CD14-positive monocyte (primary cell): Measurements from ENCODE around the gene SCUBE1. TPM values are rescaled to one million over a fixed set of nuclear protein-coding genes. Genes with fewer than 3 reads are reported as not detected.

ENCODE experiments used
- DNase-seq, 3 donors: peaks; one replicate each; pipeline ENCODE4 v3.0.0-alpha.2; 2011 to 2022
- H2AFZ ChIP-seq: 2 replicates; pipeline ENCODE4 v1.6.0; 2012; ENCODE audit warnings: mild to moderate bottlenecking, low read depth, low read length, inconsistent platforms; ENCODE audit not compliant: insufficient read depth, poor library complexity, severe bottlenecking
- H3K27ac ChIP-seq, 2 donors: 1 replicate in 1 of 2; 2 replicates in 1 of 2; pipeline ENCODE4 v1.5.1; 2012 to 2013; ENCODE audit warnings: low read length in 2 of 2, control low read depth in 1 of 2, inconsistent platforms in 1 of 2, low read depth in 1 of 2, mild to moderate bottlenecking in 1 of 2
- H3K27me3 ChIP-seq, 2 donors: one replicate each; pipeline versions ENCODE4 v1.6.0 to v1.6.1; 2011 to 2013; ENCODE audit warnings: low read length in 2 of 2; ENCODE audit not compliant: control insufficient read depth in 2 of 2, insufficient read depth in 2 of 2
- H3K36me3 ChIP-seq, 2 donors: replicated peaks in 1 of 2; 1 replicate in 1 of 2; 2 replicates in 1 of 2; pipeline versions ENCODE4 v1.5.1 to v1.6.1; 2012 to 2013; ENCODE audit warnings: low read length in 2 of 2, control low read depth in 1 of 2, inconsistent platforms in 1 of 2, mild to moderate bottlenecking in 1 of 2; ENCODE audit not compliant: insufficient read depth in 2 of 2, control insufficient read depth in 1 of 2
- H3K4me1 ChIP-seq, 2 donors: 1 replicate in 1 of 2; 2 replicates in 1 of 2; pipeline versions ENCODE4 v1.5.1 to v1.6.1; 2012 to 2013; ENCODE audit warnings: low read length in 2 of 2, control low read depth in 1 of 2, inconsistent platforms in 1 of 2, mild to moderate bottlenecking in 1 of 2, moderate library complexity in 1 of 2; ENCODE audit not compliant: insufficient read depth in 2 of 2, control insufficient read depth in 1 of 2
- H3K4me2 ChIP-seq: replicated peaks from 2 replicates; pipeline ENCODE3; 2012; ENCODE audit warnings: low read length, moderate library complexity, mild to moderate bottlenecking; ENCODE audit not compliant: poor library complexity, severe bottlenecking; ENCODE audit errors: extremely low read depth
- H3K4me3 ChIP-seq, 3 experiments: fragments of 200-600 bp in 1 of 3; sonication (generic) in 1 of 3; replicated peaks in 1 of 3; 1 replicate in 2 of 3; 2 replicates in 1 of 3; pipeline ENCODE4 v1.5.1; 2011 to 2013; ENCODE audit warnings: low read length in 3 of 3, mild to moderate bottlenecking in 3 of 3, control low read depth in 2 of 3, low read depth in 2 of 3, inconsistent platforms in 1 of 3, moderate library complexity in 1 of 3
- H3K79me2 ChIP-seq: 2 replicates; pipeline ENCODE4 v1.6.0; 2012; ENCODE audit warnings: mild to moderate bottlenecking, control low read depth, inconsistent platforms, low read length, moderate library complexity; ENCODE audit not compliant: insufficient read depth
- H3K9ac ChIP-seq: 2 replicates; pipeline ENCODE4 v1.6.0; 2017; ENCODE audit warnings: low read length, mild to moderate bottlenecking; ENCODE audit not compliant: insufficient read depth, poor library complexity, severe bottlenecking
- H3K9me3 ChIP-seq, 2 donors: replicated peaks in 1 of 2; 1 replicate in 1 of 2; 2 replicates in 1 of 2; pipeline versions ENCODE4 v1.5.1 to v1.6.1; 2012 to 2013; ENCODE audit warnings: low read length in 2 of 2, control low read depth in 1 of 2; ENCODE audit not compliant: control insufficient read depth in 1 of 2, insufficient read depth in 1 of 2
- H4K20me1 ChIP-seq: 2 replicates; pipeline ENCODE4 v1.6.0; 2012; ENCODE audit warnings: mild to moderate bottlenecking, low read length, control low read depth, moderate library complexity; ENCODE audit not compliant: insufficient read depth
- H3K27ac Mint-ChIP-seq, 7 donors: one replicate each; pipeline ENCODE4 v1.8.0; 2020; ENCODE audit warnings: mild to moderate bottlenecking in 7 of 7, mixed read lengths in 7 of 7, moderate library complexity in 6 of 7, inconsistent platforms in 2 of 7
- H3K27me3 Mint-ChIP-seq, 3 donors: one replicate each; pipeline ENCODE4 v1.8.0; 2021 to 2022; ENCODE audit warnings: low read depth in 3 of 3, mild to moderate bottlenecking in 3 of 3, mixed read lengths in 3 of 3, moderate library complexity in 3 of 3, inconsistent platforms in 1 of 3
- H3K36me3 Mint-ChIP-seq, 2 donors: one replicate each; pipeline ENCODE4 v1.8.0; 2020; ENCODE audit warnings: mixed read lengths in 2 of 2, inconsistent platforms in 1 of 2, mild to moderate bottlenecking in 1 of 2
- H3K4me1 Mint-ChIP-seq: one replicate; pipeline ENCODE4 v1.8.0; 2020; ENCODE audit warnings: mild to moderate bottlenecking, mixed read lengths
- H3K4me3 Mint-ChIP-seq, 2 donors: one replicate each; pipeline ENCODE4 v1.8.0; 2020; ENCODE audit warnings: mild to moderate bottlenecking in 2 of 2, mixed read lengths in 2 of 2, moderate library complexity in 1 of 2
- H3K9me3 Mint-ChIP-seq, 7 donors: one replicate each; pipeline ENCODE4 v1.8.0; 2020 to 2022; ENCODE audit warnings: mixed read lengths in 7 of 7, mild to moderate bottlenecking in 6 of 7, moderate library complexity in 6 of 7, inconsistent platforms in 2 of 7
- CTCF ChIP-seq: fragments of 200-600 bp; IDR thresholded peaks from one replicate; pipeline ENCODE4 v1.8.0; 2022; ENCODE audit warnings: antibody characterized with exemption, mild to moderate bottlenecking
- WGBS: methylation state at CpG from one replicate; pipeline ENCODE4 v1.1.5; 2013; ENCODE audit warnings: missing lambda C conversion rate; ENCODE audit not compliant: insufficient coverage; 5-methylcytosine and 5-hydroxymethylcytosine counted together
- intact Hi-C, 2 donors: fragments of 100-400 bp; cut with micrococcal nuclease; formaldehyde crosslinking; loops; one replicate each; pipeline versions ENCODE4 v1.15.0 to v1.15.1; 2023
- polyA plus RNA-seq, 3 donors: library from polyadenylated mRNA; depleted of rRNA in 1 of 3; unstranded in 2 of 3; stranded (reverse) in 1 of 3; fragments of 300-500 nt in 2 of 3; fragments of >200 nt in 1 of 3; fragmentation: Illumina TruSeq in 2 of 3; gene quantifications; 1 replicate in 2 of 3; 2 replicates in 1 of 3; pipeline ENCODE4 v1.2.3, GENCODE V29; 2012 to 2021

The SCUBE1 gene
- polyA plus RNA-seq, 3 donors: 0.20 to 0.32 (median 0.26) TPM

GRCh38 chr22:43341565-43341964 is 1.6 kb downstream of the SCUBE1 start:
- Histone ChIP-seq H3K9ac (no peak overlapping the region), H3K79me2 (no peaks in the 10 kb centered on the region), H2AFZ (no peak overlapping the region), H3K27ac (no peak overlapping the region), H4K20me1 (no peaks in the 10 kb centered on the region), H3K4me2 (no peak overlapping the region), H3K36me3 (no peaks in the 10 kb centered on the region), H3K4me3 (no peak overlapping the region), H3K9me3 (no peaks in the 10 kb centered on the region), H3K4me1 (peaks cover 35 to 41% of the 10 kb centered on the region in 2 donors), H3K27me3 (peaks cover 13 to 39% of the 10 kb centered on the region in 2 donors)
- Mint-ChIP-seq H3K27ac (peak overlapping the region in 2 of 7 donors; percentile 42 to 73), H3K27me3 (peaks cover 42 to 46% (median 45%) of the 10 kb centered on the region in 3 donors), H3K9me3 (peaks cover 0 to 14% (median 8%) of the 10 kb centered on the region in 7 donors), H3K4me3 (peak overlapping the region in 1 of 2 donors; percentile 83), H3K36me3 (peaks cover 8 to 10% of the 10 kb centered on the region in 2 donors), H3K4me1 (peaks cover 32% of the 10 kb centered on the region)
- DNase-seq: no peak
- intact Hi-C loops: loop anchor here in 1 of 2 donors (10.0 kb wide), 1 partner anchor 67 kb away; no protein-coding TSS in a partner anchor
- TF ChIP-seq CTCF: no peak
- 76% methylated on average over 6 of the region's 7 CpGs for WGBS

- Histone ChIP-seq H3K4me3 (no peak overlapping the region), H3K4me2 (no peak overlapping the region), H3K9me3 (no peaks in the 10 kb centered on the region), H3K27me3 (peaks cover 13 to 31% of the 10 kb centered on the region in 2 donors), H4K20me1 (no peaks in the 10 kb centered on the region), H3K9ac (no peak overlapping the region), H2AFZ (no peak overlapping the region), H3K4me1 (peaks cover 8 to 14% of the 10 kb centered on the region in 2 donors), H3K79me2 (no peaks in the 10 kb centered on the region), H3K36me3 (no peaks in the 10 kb centered on the region), H3K27ac (no peak overlapping the region)
- intact Hi-C loops: no loop called here
- Mint-ChIP-seq H3K4me1 (peaks cover 10% of the 10 kb centered on the region), H3K9me3 (peaks cover 0 to 14% (median 6%) of the 10 kb centered on the region in 7 donors), H3K36me3 (peaks cover 4 to 8% of the 10 kb centered on the region in 2 donors), H3K27ac (peak overlapping the region in 1 of 7 donors; percentile 25), H3K27me3 (peaks cover 35 to 36% (median 35%) of the 10 kb centered on the region in 3 donors), H3K4me3 (no peak overlapping the region)
- DNase-seq: no peak
- 92% methylated on average over 14 of the region's 15 CpGs for WGBS
- no peak for TF ChIP-seq CTCF
These were observed 4.3 kb downstream of the SCUBE1 start for GRCh38 chr22:43338766-43339345.
